CD4-positive, alpha-beta T cell treated with Interleukin-10 for 1 hour (primary cell): ENCODE measurements around the gene HEPACAM.

ENCODE experiments used
- DNase-seq: peaks from one replicate; pipeline ENCODE4 v3.0.0-alpha.2; 2020

HEPACAM gene

GRCh38 chr11:124898711-124899110, 37.1 kb downstream of the HEPACAM start:
- no peak for DNase-seq

- DNase-seq: no peak
These were observed 37.6 kb downstream of the HEPACAM start for GRCh38 chr11:124898263-124898680.

DNA sequence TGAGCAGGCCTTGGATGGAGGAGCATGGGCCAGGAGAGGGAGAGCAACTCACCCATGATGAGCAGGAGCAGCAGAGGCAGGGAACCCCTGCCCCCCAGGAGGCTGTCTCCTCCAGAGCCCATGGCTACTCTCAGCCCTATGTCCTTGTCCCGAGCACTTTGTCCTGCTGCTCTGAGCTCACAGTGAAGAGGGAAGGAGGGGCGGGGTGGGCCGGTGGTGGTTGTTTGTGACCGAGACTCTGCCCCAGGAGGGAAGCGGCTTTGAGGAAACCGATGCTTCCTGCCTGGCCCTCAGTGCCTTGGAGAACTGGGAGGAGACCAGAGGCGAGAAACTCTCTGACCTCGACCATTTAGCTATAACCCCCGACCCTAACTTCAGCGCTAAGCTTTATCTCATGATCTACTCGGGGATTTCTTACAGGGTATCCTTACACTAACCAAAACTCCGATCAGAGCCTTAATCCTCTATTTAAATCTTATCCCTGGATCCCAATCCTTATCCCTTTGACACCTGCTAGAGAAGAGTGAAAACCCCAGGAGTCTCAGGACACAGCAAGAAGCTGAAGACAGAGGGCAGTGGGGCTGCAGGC, 38.1 kb downstream of the HEPACAM start, which contains the start of gene ROBO4:
Gene ROBO4 (minus strand): TSS at position 192 of the 589 bp plus-strand sequence. CDS start 70 bp downstream, at position 122.
- DNase-seq: no peak

GRCh38 chr11:124896821-124897391, 38.9 kb downstream of the HEPACAM start:
- no peak for DNase-seq

GRCh38 chr11:124896071-124896750, 39.6 kb downstream of the HEPACAM start:
- no peak for DNase-seq

DNA sequence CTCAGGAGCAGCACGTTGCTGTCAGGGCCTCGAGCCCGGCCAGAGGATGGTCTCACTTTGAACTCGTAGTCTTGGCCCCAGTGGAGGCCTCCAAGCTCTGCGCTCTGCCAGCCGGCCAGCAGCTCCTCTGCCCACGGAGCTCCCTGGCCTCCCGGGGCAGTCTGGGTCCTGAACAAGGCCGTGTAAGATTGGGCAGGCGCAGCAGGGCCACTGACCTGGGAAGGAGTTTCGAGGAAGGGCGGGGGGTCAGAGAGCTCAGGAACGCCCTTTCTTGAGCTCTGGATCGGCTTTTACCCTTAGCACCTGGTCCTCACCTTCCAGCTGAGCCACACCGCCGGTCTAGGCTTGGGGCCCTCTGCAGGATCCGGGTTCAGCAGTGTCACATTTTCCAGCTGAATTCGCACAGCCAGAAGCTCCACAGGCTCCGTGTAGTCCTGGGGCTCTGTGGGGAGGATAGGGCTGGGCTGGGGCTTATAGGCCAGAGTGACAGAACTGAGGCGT, 40.3 kb downstream of the HEPACAM start:
- DNase-seq: no peak

DNA sequence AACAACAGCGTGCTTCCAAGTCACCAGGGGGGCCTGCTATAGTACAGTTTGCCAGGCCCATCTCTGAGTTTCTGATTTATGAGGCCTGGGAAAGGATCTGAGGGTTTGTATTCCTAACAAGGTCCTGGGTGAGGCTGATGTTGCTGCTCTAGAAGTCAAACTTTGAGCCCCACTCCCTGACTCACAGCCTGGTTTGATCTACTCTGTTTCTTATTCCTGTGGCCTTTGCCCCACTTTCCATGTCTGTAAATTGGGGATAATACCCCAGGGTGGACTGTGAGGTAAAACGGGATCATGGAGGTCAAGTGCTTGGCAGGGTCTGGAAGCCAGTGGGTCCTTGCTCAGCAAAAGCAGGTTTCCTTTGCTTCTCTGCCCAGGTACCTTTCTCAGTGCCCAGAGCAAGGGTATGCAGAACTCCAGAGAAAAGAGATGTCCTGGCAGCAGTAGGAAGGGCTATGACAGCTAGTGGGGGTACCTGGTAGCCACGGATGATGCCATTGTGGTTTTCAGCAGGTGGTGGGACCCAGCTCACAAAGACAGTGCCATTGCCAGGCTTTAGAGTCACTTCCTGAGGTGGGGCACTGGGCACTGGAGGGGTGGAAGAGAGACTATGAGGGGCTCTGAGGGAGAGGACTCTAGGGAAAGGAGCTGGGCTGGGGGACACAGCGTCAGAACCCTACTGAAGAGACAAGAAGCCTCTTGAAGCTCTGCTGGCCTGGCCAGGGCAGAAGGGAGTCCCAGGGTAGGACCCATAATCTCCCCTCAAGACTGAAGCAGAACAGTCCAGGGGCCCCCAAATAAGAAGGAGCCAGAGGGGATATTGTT, 41.0 kb downstream of the HEPACAM start:
- DNase-seq: no peak

DNA sequence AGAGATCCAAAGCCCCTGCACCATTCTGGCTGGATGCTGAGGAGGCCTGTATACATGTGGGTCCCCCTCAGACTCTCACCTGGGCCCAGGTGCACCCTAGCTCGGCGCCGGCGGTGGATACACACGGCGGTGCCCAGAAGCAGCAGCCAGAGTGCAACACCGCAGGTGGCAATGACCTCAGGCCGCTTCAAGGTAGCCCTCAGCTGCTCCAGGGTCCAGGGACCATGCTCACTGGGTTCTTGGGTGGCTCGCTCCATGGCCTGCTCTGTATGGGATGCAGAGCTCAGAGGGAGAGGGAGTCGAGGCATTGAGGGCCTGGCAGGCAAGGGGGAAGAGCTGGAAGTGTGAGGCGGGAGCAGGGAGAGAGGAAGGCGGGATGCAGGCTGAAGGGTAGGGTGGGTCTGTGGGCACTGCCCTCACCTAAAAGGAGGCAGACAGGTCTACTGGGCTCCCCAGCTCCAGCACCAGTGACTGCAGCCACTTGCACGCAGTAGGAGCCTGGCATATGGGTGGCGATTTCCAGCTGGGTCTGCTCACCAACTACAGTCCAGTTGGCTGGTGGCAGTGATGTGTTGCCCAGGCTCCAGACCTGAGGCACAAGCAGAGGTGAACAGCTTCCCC, 42.0 kb downstream of the HEPACAM start:
- no peak for DNase-seq

GRCh38 chr11:124892750-124893454, 42.9 kb downstream of the HEPACAM start:
- DNase-seq: no peak

- no peak for DNase-seq
These were observed 43.7 kb downstream of the HEPACAM start for GRCh38 chr11:124892146-124892545.

- no peak for DNase-seq
These were observed 44.4 kb downstream of the HEPACAM start for GRCh38 chr11:124891373-124891861.

- DNase-seq: no peak
These were observed 45.0 kb downstream of the HEPACAM start for GRCh38 chr11:124890683-124891372.

GRCh38 chr11:124890151-124890550, 45.7 kb downstream of the HEPACAM start:
- no peak for DNase-seq

- DNase-seq: no peak
These were observed 46.4 kb downstream of the HEPACAM start for GRCh38 chr11:124889191-124890091.

GRCh38 chr11:124887667-124888013, 48.2 kb downstream of the HEPACAM start:
- no peak for DNase-seq

DNA sequence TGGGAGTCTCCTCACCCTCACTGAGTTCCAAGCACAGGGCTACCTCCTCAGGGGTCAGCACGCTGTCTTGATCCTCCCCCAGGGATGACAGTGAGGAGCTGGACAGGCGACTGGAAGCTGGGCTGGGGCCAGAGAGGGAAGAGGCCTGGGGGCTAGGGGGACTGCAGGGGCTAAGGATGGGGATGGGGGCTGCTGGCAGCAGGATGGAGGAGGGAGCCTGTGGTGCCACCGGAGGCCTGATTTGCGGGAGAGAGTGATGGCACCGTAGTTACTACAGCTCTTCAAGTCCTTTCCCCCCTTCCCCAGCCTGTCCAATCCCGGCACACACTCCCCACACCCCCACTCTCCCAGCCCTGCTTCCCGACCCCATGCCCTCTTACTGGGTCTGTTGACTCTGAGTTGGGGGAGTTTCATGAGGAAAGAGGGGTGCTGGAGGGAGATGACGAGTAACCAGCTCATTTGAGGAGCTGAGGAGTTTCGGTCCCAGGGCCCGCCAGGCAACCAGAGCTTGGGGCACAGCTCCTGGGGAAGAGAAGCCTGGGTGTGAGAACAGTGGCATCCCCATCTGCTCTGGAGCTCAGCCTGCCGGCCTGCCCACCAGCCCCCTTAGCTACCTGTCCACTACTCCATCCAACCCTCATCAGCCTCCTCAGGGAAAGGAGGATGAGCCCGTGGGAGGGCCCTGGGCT, 48.7 kb downstream of the HEPACAM start:
- DNase-seq: no peak

DNA sequence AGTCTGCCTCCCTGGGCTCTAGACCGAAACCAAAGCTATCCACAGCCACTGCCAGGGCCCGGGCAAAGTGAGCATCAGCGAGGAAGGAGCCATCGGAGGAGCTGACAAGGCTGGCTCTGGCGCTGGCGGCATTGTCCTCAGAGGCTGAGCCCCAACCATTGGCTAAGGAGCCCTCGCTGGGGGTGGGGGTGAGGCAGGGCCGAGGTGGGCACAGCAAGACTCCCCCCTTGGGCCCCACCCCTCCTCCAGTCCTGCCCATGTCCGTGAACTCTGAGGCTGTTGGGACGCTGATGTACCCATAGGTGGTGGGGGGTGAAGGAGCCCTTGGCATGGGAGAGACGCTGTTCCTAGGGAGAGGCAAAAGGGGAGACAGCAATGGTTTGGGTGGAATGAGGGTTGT, 49.4 kb downstream of the HEPACAM start:
- DNase-seq: no peak

GRCh38 chr11:124884869-124885479, 50.9 kb downstream of the HEPACAM start:
- no peak for DNase-seq

- no peak for DNase-seq
These were observed 51.5 kb downstream of the HEPACAM start for GRCh38 chr11:124884340-124884739.
